Thyroid gland (tissue), 4 donors: ENCODE data around the gene CD207.

Source experiments
- POLR2A ChIP-seq, 2 donors: fragments of 450-650 bp; IDR thresholded peaks; one replicate each; pipeline ENCODE4 v1.6.1; 2017; ENCODE audit warnings: antibody characterized with exemption in 2 of 2, mild to moderate bottlenecking in 2 of 2, moderate library complexity in 1 of 2
- TF ChIP-seq, protein P1 (sequence below), 6 experiments: fragments of 200-600 bp in 3 of 6; fragments of 450-650 bp in 3 of 6; sonication (generic) in 3 of 6; IDR thresholded peaks; one replicate each; pipeline ENCODE4 v1.5.1; 2016 to 2019; ENCODE audit warnings: antibody characterized with exemption in 6 of 6, mild to moderate bottlenecking in 2 of 6, inconsistent platforms in 1 of 6, moderate library complexity in 1 of 6

DNA sequence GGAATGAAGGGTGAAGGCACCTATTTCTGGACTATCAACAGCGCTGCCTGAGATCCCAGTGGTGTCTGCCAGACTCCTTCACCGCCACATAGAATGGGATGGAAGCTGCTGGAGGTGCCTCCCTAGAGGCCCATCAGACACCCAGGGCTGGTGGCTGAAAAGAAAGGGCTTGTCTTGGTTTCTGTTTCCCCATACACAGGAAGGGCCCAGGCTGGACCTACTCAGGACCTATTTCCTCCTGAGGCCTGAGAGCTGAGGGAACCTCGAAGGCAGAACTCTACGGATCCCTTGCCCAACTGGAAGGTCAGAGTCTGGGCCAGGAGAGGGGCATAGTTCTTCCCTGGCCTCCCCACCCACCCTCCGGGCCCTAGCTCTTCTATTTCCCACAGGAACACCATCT is 12.4 kb downstream of the CD207 start:
- TF ChIP-seq, protein P1, sequence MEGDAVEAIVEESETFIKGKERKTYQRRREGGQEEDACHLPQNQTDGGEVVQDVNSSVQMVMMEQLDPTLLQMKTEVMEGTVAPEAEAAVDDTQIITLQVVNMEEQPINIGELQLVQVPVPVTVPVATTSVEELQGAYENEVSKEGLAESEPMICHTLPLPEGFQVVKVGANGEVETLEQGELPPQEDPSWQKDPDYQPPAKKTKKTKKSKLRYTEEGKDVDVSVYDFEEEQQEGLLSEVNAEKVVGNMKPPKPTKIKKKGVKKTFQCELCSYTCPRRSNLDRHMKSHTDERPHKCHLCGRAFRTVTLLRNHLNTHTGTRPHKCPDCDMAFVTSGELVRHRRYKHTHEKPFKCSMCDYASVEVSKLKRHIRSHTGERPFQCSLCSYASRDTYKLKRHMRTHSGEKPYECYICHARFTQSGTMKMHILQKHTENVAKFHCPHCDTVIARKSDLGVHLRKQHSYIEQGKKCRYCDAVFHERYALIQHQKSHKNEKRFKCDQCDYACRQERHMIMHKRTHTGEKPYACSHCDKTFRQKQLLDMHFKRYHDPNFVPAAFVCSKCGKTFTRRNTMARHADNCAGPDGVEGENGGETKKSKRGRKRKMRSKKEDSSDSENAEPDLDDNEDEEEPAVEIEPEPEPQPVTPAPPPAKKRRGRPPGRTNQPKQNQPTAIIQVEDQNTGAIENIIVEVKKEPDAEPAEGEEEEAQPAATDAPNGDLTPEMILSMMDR (IDR thresholded peaks at IDR 0.05): no peak
- no peak for TF ChIP-seq POLR2A (IDR thresholded peaks at IDR 0.05)
